ENCODE data around the gene SMTN. TPM values are rescaled to one million over a fixed set of nuclear protein-coding genes. Genes with fewer than 3 reads are reported as not detected.

SMTN gene
- total RNA-seq, 1 donor from 2014 or later, result 13.3 TPM

- H3K27ac Mint-ChIP-seq (ENCODE audit: unreplicated experiment), result no peak overlapping the region
- TF ChIP-seq CTCF (IDR thresholded peaks at IDR 0.05; ENCODE audit: partially characterized antibody, unreplicated experiment), result no peak
- H3K27me3 Mint-ChIP-seq (ENCODE audit: unreplicated experiment), result peaks cover 3% of the 10 kb centered on the region
- H3K36me3 Mint-ChIP-seq (ENCODE audit: unreplicated experiment), result peaks cover 12% of the 10 kb centered on the region
- no peaks in the 10 kb centered on the region for H3K9me3 Mint-ChIP-seq (ENCODE audit: unreplicated experiment)
- H3K4me3 Mint-ChIP-seq (ENCODE audit: unreplicated experiment), result no peak overlapping the region
- H3K4me1 Mint-ChIP-seq (ENCODE audit: low read depth, unreplicated experiment), result peaks cover 13% of the 10 kb centered on the region
- no peak for DNase-seq
Observed at GRCh38 chr22:31048570-31048969, 32.5 kb upstream of the SMTN start.

GRCh38 chr22:31049815-31050420, 31.2 kb upstream of the SMTN start:
- Mint-ChIP-seq H3K27ac (ENCODE audit: unreplicated experiment) (no peak overlapping the region), H3K4me3 (ENCODE audit: unreplicated experiment) (no peak overlapping the region), H3K4me1 (ENCODE audit: low read depth, unreplicated experiment) (peaks cover 9% of the 10 kb centered on the region), H3K9me3 (ENCODE audit: unreplicated experiment) (no peaks in the 10 kb centered on the region), H3K36me3 (ENCODE audit: unreplicated experiment) (peaks cover 12% of the 10 kb centered on the region), H3K27me3 (ENCODE audit: unreplicated experiment) (peaks cover 3% of the 10 kb centered on the region)
- no peak for TF ChIP-seq CTCF (IDR thresholded peaks at IDR 0.05; ENCODE audit: partially characterized antibody, unreplicated experiment)
- DNase-seq, result no peak

- peaks cover 1% of the 10 kb centered on the region for H3K27me3 Mint-ChIP-seq (ENCODE audit: unreplicated experiment)
- peaks cover 3% of the 10 kb centered on the region for H3K9me3 Mint-ChIP-seq (ENCODE audit: unreplicated experiment)
- no peak overlapping the region for H3K27ac Mint-ChIP-seq (ENCODE audit: unreplicated experiment)
- no peak for TF ChIP-seq CTCF (IDR thresholded peaks at IDR 0.05; ENCODE audit: partially characterized antibody, unreplicated experiment)
- no peak overlapping the region for H3K4me3 Mint-ChIP-seq (ENCODE audit: unreplicated experiment)
- DNase-seq, result no peak
- no peaks in the 10 kb centered on the region for H3K36me3 Mint-ChIP-seq (ENCODE audit: unreplicated experiment)
- no peaks in the 10 kb centered on the region for H3K4me1 Mint-ChIP-seq (ENCODE audit: low read depth, unreplicated experiment)
Observed at GRCh38 chr22:31055117-31055634, 25.9 kb upstream of the SMTN start.

GRCh38 chr22:31055635-31056159, 25.4 kb upstream of the SMTN start:
- Mint-ChIP-seq H3K27me3 (ENCODE audit: unreplicated experiment) (peaks cover 1% of the 10 kb centered on the region), H3K9me3 (ENCODE audit: unreplicated experiment) (peaks cover 3% of the 10 kb centered on the region), H3K4me1 (ENCODE audit: low read depth, unreplicated experiment) (no peaks in the 10 kb centered on the region)

More at GRCh38 chr22:31055635-31056159, 25.4 kb upstream of the SMTN start:
- peak; percentile 30 for DNase-seq
- H3K4me3 Mint-ChIP-seq (ENCODE audit: unreplicated experiment), result no peak overlapping the region
- TF ChIP-seq CTCF (IDR thresholded peaks at IDR 0.05; ENCODE audit: partially characterized antibody, unreplicated experiment), result no peak
- H3K27ac Mint-ChIP-seq (ENCODE audit: unreplicated experiment), result no peak overlapping the region
- no peaks in the 10 kb centered on the region for H3K36me3 Mint-ChIP-seq (ENCODE audit: unreplicated experiment)

Measured in glutamatergic neuron (in vitro differentiated cells).